Esophagus muscularis mucosa (tissue), 4 donors: ENCODE data around the gene SPTBN4. TPM values are rescaled to one million over a fixed set of nuclear protein-coding genes. Genes with fewer than 3 reads are reported as not detected.
"Not testable (repeated sequence)": the region's sequence is repeated elsewhere in the genome, so short reads cannot be mapped to it uniquely, and the experiment has no call there.

Experiments used
- DNase-seq: peaks from one replicate; pipeline ENCODE4 v3.0.0-alpha.2; 2017; ENCODE audit errors: extremely low spot score
- H3K27ac ChIP-seq, 4 donors: fragments of 200-600 bp; sonication (generic); replicated peaks in 1 of 4; 1 replicate in 3 of 4; 2 replicates in 1 of 4; pipeline ENCODE4 v1.5.1; 2016 to 2019; ENCODE audit warnings: mild to moderate bottlenecking in 1 of 4
- H3K27me3 ChIP-seq, 4 donors: fragments of 200-600 bp; sonication (generic); one replicate each; pipeline versions ENCODE4 v1.5.1 to v1.6.0; 2016 to 2019
- H3K36me3 ChIP-seq, 4 donors: fragments of 200-600 bp; sonication (generic); one replicate each; pipeline ENCODE4 v1.5.1; 2016 to 2019
- H3K4me1 ChIP-seq, 4 donors: fragments of 200-600 bp; sonication (generic); one replicate each; pipeline ENCODE4 v1.5.1; 2016 to 2019
- H3K4me3 ChIP-seq, 4 donors: fragments of 200-600 bp; sonication (generic); 1 replicate in 2 of 4; 2 replicates in 2 of 4; pipeline ENCODE4 v1.5.1; 2016 to 2019; ENCODE audit warnings: mild to moderate bottlenecking in 4 of 4, moderate library complexity in 1 of 4
- H3K9me3 ChIP-seq, 4 donors: fragments of 200-600 bp; sonication (generic); 1 replicate in 3 of 4; 2 replicates in 1 of 4; pipeline ENCODE4 v1.5.1; 2016 to 2019
- EP300 ChIP-seq: sonication (generic); formaldehyde crosslinking; IDR thresholded peaks from one replicate; pipeline ENCODE4 v1.6.1; 2017; ENCODE audit warnings: antibody characterized with exemption
- POLR2A ChIP-seq: fragments of 450-650 bp; IDR thresholded peaks from one replicate; pipeline ENCODE4 v1.6.1; 2017; ENCODE audit warnings: antibody characterized with exemption, moderate library complexity, mild to moderate bottlenecking, low read depth
- POLR2AphosphoS5 ChIP-seq, 2 donors: sonication (generic); formaldehyde crosslinking; IDR thresholded peaks; one replicate each; pipeline ENCODE4 v1.6.1; 2017; ENCODE audit warnings: antibody characterized with exemption in 2 of 2
- WGBS: methylation state at CpG from one replicate; pipeline ENCODE4 v1.1.5; 2018; 5-methylcytosine and 5-hydroxymethylcytosine counted together
- intact Hi-C: fragments of 100-400 bp; cut with DNase I; formaldehyde crosslinking; loops from one replicate; pipeline ENCODE4 v1.15.1; 2023
- total RNA-seq, 4 donors: library from RNA; depleted of rRNA; stranded (reverse); fragments of >200 nt; gene quantifications; one replicate each; pipeline versions ENCODE4 v1.1.0 to v1.2.1, GENCODE V29; 2016
- TF ChIP-seq, protein P1 (sequence below), 3 experiments: fragments of 200-600 bp in 2 of 3; fragments of 450-650 bp in 1 of 3; sonication (generic) in 2 of 3; IDR thresholded peaks; one replicate each; pipeline ENCODE4 v1.5.1; 2017 to 2019; ENCODE audit warnings: antibody characterized with exemption in 3 of 3, mild to moderate bottlenecking in 2 of 3, moderate library complexity in 1 of 3

Gene SPTBN4
- total RNA-seq, 4 donors from 2014 or later: 2.1 to 6.4 (median 5.8) TPM

DNA sequence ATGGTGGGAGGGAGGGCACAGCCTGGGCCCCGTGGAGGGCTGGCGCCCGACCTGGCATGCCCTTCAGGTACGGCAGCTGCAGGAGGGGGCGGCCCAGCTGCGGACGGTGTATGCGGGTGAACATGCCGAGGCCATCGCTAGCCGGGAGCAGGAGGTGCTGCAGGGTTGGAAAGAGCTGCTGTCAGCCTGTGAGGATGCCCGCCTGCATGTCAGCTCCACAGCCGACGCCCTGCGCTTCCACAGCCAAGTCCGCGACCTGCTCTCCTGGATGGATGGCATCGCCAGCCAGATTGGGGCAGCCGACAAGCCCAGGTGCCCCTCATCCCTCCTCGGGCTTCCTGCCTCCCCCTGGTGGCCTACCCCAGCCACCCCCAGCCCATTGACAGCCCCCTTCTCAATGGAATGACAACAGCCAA, 93.3 kb downstream of the SPTBN4 start:
- TF ChIP-seq POLR2A: no peak
- no peak for TF ChIP-seq POLR2AphosphoS5 (IDR thresholded peaks at IDR 0.05)
- TF ChIP-seq, protein P1, sequence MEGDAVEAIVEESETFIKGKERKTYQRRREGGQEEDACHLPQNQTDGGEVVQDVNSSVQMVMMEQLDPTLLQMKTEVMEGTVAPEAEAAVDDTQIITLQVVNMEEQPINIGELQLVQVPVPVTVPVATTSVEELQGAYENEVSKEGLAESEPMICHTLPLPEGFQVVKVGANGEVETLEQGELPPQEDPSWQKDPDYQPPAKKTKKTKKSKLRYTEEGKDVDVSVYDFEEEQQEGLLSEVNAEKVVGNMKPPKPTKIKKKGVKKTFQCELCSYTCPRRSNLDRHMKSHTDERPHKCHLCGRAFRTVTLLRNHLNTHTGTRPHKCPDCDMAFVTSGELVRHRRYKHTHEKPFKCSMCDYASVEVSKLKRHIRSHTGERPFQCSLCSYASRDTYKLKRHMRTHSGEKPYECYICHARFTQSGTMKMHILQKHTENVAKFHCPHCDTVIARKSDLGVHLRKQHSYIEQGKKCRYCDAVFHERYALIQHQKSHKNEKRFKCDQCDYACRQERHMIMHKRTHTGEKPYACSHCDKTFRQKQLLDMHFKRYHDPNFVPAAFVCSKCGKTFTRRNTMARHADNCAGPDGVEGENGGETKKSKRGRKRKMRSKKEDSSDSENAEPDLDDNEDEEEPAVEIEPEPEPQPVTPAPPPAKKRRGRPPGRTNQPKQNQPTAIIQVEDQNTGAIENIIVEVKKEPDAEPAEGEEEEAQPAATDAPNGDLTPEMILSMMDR (IDR thresholded peaks at IDR 0.05): no peak
- no peak for TF ChIP-seq EP300
- Histone ChIP-seq H3K9me3 (no peaks in the 10 kb centered on the region), H3K4me3 (no peak overlapping the region), H3K27me3 (peaks cover 0 to 24% (median under 1%) of the 10 kb centered on the region in 4 donors), H3K4me1 (no peaks in the 10 kb centered on the region), H3K27ac (no peak overlapping the region), H3K36me3 (peaks cover 0 to 10% (median 2%) of the 10 kb centered on the region in 4 donors)
- 70% methylated on average over 19 of the region's 20 CpGs for WGBS
- no peak for DNase-seq
- intact Hi-C loops: no loop called here

DNA sequence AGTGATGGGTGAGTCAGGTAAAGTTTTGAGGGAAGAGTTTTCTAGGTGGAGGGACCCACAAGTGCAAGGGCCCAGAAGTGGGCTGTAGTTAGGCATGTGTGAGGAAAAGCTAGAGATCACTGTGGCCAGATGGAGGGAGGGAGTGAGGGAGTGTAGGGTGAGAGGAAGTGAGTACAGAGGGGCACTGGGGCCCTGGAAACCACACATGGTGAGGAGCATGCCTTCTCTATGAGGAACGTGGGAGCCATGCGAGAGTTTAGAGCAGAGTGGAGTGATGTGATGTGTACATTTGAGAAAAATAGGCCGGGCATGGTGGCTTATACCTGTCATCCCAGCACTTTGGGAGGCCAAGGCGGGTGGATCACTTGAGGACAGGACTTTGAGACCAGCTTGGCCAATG, 95.1 kb downstream of the SPTBN4 start:
- intact Hi-C loops: no loop called here
- Histone ChIP-seq H3K27ac (no peak overlapping the region), H3K36me3 (peaks cover 0 to 10% (median 2%) of the 10 kb centered on the region in 4 donors), H3K4me1 (peaks cover 0 to under 1% (median 0%) of the 10 kb centered on the region in 4 donors), H3K9me3 (no peaks in the 10 kb centered on the region), H3K4me3 (no peak overlapping the region), H3K27me3 (peaks cover 0 to 43% (median 19%) of the 10 kb centered on the region in 4 donors)
- no peak for DNase-seq
- no peak for TF ChIP-seq EP300
- TF ChIP-seq, protein P1 (IDR thresholded peaks at IDR 0.05): no peak
- no peak for TF ChIP-seq POLR2A
- TF ChIP-seq POLR2AphosphoS5 (IDR thresholded peaks at IDR 0.05): no peak
- WGBS: 75% methylated on average over 4 of the region's 4 CpGs

DNA sequence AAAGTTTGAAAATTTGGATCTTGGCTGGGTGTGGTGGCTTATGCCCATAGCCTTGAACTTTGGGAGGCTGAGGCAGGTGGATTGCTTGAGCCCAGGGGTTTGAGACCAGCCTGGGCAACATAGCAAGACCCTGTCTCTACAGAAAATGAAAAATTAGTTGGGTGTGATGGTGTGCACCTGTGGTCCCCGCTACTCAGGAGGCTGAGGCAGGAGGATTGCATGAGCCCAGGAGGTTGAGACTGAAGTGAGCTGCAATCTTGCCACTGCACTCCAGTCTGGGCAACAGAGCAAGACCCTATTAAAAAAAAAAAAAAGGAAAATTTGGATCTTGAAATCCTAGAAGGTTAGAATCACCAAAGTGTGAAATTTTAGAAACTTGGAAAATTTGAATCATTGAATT, 97.7 kb downstream of the SPTBN4 start:
- H3K4me3 ChIP-seq, H3K9me3 ChIP-seq, H3K36me3 ChIP-seq, intact Hi-C loops, DNase-seq, H3K27ac ChIP-seq: not testable (repeated sequence)
- Histone ChIP-seq H3K4me1 (peaks cover 8 to 16% (median 12%) of the 10 kb centered on the region in 4 donors), H3K27me3 (peaks cover 5 to 64% (median 32%) of the 10 kb centered on the region in 4 donors)
- WGBS: 85% methylated on average over 1 of the region's 1 CpG

DNA sequence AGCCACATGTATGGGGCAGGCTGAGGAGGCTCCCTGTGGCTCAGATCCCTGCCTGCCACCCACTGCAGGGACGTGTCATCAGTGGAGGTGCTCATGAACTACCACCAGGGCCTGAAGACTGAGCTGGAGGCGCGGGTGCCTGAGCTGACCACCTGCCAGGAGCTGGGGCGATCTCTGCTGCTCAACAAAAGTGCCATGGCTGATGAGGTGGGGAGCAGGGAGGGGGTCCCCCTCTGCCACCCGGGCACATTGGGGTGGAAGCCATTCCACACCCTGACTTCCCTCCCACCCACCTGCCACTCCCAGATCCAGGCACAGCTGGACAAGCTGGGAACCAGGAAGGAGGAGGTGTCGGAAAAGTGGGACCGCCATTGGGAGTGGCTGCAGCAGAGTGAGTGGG, 98.6 kb downstream of the SPTBN4 start:
- intact Hi-C loops: no loop called here
- Histone ChIP-seq H3K36me3 (peaks cover 0 to 4% (median 1%) of the 10 kb centered on the region in 4 donors), H3K4me1 (peaks cover 13 to 21% (median 20%) of the 10 kb centered on the region in 4 donors), H3K4me3 (no peak overlapping the region), H3K27ac (no peak overlapping the region), H3K9me3 (no peaks in the 10 kb centered on the region), H3K27me3 (peaks cover 5 to 60% (median 32%) of the 10 kb centered on the region in 4 donors)
- TF ChIP-seq, protein P1 (IDR thresholded peaks at IDR 0.05): no peak
- TF ChIP-seq POLR2AphosphoS5 (IDR thresholded peaks at IDR 0.05) (no peak), POLR2A (no peak), EP300 (no peak)
- WGBS: 85% methylated on average over 5 of the region's 7 CpGs
- no peak for DNase-seq

DNA sequence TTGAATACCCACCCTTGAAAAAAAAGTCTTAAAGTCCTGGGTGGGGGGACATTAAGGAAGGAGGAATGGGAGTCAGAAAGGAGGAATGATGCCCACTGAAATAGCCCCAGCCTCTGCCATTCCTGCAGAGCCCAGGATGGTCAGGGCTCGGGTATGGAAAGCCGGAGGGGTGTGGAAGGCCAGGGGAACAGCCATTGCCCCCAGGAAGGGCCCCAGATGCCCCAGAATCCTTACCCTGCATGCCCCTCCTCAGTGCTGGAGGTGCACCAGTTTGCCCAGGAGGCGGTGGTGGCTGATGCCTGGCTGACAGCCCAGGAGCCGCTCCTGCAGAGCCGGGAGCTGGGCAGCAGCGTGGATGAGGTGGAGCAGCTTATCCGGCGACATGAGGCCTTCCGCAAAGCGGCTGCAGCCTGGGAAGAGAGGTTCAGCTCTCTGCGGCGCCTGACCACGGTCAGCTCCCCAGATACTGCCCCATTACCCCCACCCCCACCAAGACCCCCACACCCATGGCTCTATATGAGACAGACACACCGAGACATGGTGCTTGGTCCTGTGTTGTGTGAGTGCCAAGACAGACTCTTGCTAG, 99.2 kb downstream of the SPTBN4 start:
- Histone ChIP-seq H3K27ac (no peak overlapping the region), H3K4me3 (no peak overlapping the region), H3K36me3 (no peaks in the 10 kb centered on the region), H3K4me1 (peaks cover 13 to 27% (median 23%) of the 10 kb centered on the region in 4 donors), H3K27me3 (peaks cover 5 to 58% (median 32%) of the 10 kb centered on the region in 4 donors), H3K9me3 (no peaks in the 10 kb centered on the region)
- WGBS: 78% methylated on average over 7 of the region's 14 CpGs
- TF ChIP-seq EP300: no peak
- TF ChIP-seq POLR2A: no peak
- TF ChIP-seq POLR2AphosphoS5 (IDR thresholded peaks at IDR 0.05): no peak
- TF ChIP-seq, protein P1 (IDR thresholded peaks at IDR 0.05): no peak
- no peak for DNase-seq
- intact Hi-C loops: no loop called here
